HG03521 (cell line): ENCODE data around the gene ASXL2.
"Not testable (repeated sequence)": the region's sequence is repeated elsewhere in the genome, so short reads cannot be mapped to it uniquely, and the experiment has no call there.

Experiments
- ATAC-seq: cut with Tn5 transposase; IDR thresholded peaks from one replicate; pipeline ENCODE4 v1.9.1; 2021; ENCODE audit warnings: mild to moderate bottlenecking, moderate library complexity; ENCODE audit not compliant: unreplicated experiment

Gene ASXL2

DNA sequence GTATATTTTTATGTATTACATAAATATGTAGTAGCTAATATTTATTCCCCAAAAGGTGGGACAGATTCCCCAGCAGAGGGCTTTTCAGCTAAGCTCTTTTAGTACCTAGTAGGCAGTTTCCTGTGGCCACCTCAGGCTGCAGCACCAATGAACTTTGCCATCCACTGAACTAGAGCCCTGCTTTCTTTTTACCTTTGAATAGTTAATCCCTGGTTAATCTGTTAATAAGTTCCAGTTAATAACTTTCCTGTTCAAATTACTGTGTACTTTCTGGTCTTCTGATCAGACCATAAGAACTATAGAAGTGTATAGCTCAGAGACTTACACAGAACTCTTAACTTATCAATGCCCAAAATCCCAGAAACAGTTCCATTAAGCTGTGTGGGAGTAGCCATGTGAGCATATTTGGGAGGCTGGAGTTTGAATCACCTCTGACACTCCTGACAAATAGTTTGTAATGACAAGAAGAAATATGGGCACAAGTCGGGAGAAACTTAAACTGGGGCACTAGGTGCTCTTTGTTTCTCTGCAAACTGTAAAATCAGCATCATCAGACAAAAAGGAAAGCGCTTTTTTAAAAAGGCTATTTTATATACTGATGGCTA lies 40.0 kb downstream of the ASXL2 start:
- ATAC-seq = no peak

GRCh38 chr2:25835906-25836305 lies 42.4 kb downstream of the ASXL2 start:
- ATAC-seq = no peak

DNA sequence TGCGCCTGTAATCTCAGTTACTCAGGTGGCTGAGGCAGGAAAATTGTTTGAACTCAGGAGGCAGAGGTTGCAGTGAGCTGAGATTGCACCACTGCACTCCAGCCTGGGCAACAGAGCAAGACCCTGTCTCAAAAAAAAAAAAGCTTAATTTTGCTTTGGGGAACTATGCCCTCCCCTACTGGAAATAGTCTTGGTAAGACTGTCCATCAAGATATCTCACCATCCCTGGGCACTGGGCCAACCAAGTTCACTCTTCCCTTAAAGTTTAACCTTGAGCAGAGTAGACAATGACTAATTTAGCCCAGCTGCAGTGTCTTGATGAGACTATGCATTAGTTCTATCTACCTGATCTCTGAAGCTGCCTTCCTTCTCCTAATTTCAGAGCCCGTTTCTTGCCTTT lies 44.7 kb downstream of the ASXL2 start:
- no peak for ATAC-seq

DNA sequence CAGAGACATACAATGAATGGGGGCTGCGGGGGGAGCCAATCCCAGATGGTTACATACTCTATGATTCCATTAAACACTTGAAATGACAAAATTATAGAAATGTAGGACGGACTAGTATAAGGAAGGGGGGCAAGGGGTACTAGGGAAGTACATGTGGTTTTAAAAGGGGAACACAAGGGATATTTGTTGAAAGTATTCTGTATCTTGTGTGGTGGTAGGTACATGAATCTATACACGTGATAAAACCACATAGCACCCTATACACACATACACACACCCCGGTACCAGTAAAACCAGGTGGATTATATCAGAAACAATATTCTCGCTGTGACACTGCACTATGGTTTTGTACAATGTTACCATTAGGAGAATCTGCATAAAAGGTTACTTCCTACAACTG lies 45.4 kb downstream of the ASXL2 start:
- ATAC-seq = no peak

DNA sequence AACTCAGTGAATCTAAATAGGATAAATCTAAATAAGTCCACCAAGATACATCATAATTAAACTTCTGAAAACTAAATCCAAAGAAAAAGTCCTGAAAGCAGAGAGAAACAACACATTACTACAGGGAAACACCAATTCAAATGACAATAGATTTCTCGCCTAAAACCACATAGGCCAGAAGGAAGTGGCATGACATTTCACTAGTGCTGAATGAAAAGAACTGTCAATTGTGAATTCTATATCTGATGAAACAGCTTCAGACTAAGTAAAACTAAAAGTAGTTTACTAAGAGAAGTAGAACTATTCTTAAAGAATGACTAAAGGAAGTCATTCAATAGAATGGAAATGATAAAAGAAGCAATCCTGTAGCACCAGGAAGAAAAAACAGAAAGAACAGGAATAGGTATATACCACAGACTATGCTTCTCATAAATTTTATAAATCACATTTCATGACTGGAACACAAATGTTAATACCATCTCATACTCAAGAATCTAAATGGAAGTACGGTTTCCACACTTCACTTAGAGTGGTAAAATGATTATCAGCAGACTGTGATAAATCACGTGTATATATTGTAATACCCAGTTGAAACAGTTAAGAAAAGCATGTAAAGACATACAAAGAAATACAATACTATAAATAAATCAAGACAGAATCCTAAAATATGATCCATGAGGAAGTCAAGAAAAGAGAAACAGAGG lies 46.4 kb downstream of the ASXL2 start:
- ATAC-seq = no peak

DNA sequence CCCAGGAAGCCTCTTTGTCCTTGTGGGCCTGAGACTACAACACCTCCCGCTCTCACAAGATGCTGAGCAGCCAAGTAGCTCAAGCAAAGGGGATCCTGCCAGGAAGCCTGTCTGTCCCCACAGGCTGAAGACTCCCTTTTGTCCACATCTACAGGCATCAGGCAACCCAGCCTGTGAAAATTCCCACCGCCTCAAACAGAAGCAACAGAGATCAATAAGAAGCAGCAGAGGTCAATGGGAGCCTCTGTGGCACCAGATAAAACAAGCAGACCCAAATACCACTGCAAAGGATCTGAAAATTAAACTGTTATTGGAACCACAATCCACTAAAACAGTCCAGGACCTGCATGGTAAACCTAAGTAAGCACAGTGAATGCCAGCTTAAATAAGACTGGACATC lies 48.5 kb downstream of the ASXL2 start:
- ATAC-seq = no peak

GRCh38 chr2:25829377-25829704 lies 48.9 kb downstream of the ASXL2 start:
- ATAC-seq = no peak

GRCh38 chr2:25828532-25829376 lies 49.5 kb downstream of the ASXL2 start:
- not testable (repeated sequence) for ATAC-seq

GRCh38 chr2:25825238-25825637 lies 53.0 kb downstream of the ASXL2 start:
- no peak for ATAC-seq

GRCh38 chr2:25824718-25825117 lies 53.6 kb downstream of the ASXL2 start:
- no peak for ATAC-seq

GRCh38 chr2:25824216-25824615 lies 54.1 kb downstream of the ASXL2 start:
- ATAC-seq = no peak

GRCh38 chr2:25822190-25823117 lies 55.8 kb downstream of the ASXL2 start:
- no peak for ATAC-seq

- no peak for ATAC-seq
Measured at GRCh38 chr2:25821225-25822056, 56.8 kb downstream of the ASXL2 start.

GRCh38 chr2:25819597-25820039 lies 58.7 kb downstream of the ASXL2 start:
- ATAC-seq = no peak

DNA sequence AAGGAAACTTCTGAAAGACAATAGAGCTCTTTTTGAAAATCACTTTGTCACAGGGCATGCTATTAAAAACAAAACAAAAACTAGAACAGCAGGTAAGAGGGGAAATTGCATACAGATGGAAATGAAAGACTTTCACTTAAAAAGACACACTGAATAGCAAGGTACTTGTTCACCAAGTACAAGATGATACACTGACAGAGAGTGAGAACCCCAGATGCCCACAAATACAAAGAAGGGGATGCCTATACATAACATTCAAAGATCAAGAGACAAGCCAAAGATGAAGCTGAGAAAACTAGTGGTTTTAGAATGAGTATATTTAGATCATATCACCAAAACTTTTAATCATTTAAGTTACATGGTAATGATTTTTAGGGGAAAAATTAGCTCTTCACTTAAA lies 60.7 kb downstream of the ASXL2 start:
- no peak for ATAC-seq

DNA sequence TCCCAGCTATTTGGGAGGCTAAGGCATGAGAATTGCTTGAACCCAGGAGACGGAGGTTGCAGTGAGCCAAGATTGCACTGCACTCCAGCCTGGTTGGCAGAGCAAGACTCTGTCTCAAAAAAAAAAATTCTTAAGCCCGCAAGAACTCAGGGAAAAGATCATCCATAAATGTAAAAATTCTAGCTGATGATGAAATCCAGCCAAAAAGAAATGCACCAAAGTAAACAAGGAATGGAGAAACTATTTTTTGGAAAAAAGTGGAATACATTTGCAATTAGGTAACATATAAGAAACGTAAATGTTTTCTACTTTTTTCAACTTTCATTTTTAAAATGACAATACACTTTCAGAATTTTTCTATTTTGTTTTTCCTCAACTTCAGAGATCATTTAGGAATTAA lies 61.3 kb downstream of the ASXL2 start:
- ATAC-seq = no peak

GRCh38 chr2:25816249-25816648 lies 62.0 kb downstream of the ASXL2 start:
- ATAC-seq = no peak

- ATAC-seq = no peak
Measured at GRCh38 chr2:25814681-25815080, 63.6 kb downstream of the ASXL2 start.

GRCh38 chr2:25810428-25810827 lies 67.9 kb downstream of the ASXL2 start:
- ATAC-seq = no peak

DNA sequence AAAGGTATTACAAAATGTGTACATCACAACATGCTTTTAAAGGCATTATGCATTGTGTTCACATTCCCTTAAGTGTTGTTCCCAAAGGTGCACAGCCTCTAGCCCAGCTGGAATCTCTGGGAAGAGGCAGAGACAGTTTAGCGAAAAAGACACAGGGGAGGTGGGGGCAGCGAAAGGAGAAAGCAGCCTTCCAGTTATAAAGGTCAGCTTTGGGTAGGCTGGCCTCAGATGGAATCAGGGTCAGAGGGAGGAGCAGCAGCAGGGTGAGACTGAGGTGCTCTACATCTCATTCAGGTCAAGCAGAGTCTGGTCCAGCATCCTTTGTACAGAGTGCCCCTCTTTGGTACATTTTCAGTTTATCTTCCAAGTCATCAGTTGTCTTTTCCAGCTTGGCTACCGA lies 68.6 kb downstream of the ASXL2 start:
- no peak for ATAC-seq
